ENCODE results near the gene LRRC8D. TPM values are rescaled to one million over a fixed set of nuclear protein-coding genes. Genes with fewer than 3 reads are reported as not detected.

The LRRC8D gene
- total RNA-seq, 1 donor from 2014 or later: 17.0 TPM

- no peak overlapping the region for H3K27ac ChIP-seq
- no peaks in the 10 kb centered on the region for H3K27me3 ChIP-seq
- intact Hi-C loops (cut with DNase I): no loop called here
- no peaks in the 10 kb centered on the region for H3K4me1 ChIP-seq
- H3K4me3 ChIP-seq: no peak overlapping the region
- ATAC-seq (no peak), DNase-seq (no peak)
- no peaks in the 10 kb centered on the region for H3K9me3 ChIP-seq
- H3K36me3 ChIP-seq: no peaks in the 10 kb centered on the region
- TF ChIP-seq CTCF (IDR thresholded peaks at IDR 0.05): no peak
Observed at GRCh38 chr1:89799495-89799894, 21.3 kb upstream of the LRRC8D start.

DNA sequence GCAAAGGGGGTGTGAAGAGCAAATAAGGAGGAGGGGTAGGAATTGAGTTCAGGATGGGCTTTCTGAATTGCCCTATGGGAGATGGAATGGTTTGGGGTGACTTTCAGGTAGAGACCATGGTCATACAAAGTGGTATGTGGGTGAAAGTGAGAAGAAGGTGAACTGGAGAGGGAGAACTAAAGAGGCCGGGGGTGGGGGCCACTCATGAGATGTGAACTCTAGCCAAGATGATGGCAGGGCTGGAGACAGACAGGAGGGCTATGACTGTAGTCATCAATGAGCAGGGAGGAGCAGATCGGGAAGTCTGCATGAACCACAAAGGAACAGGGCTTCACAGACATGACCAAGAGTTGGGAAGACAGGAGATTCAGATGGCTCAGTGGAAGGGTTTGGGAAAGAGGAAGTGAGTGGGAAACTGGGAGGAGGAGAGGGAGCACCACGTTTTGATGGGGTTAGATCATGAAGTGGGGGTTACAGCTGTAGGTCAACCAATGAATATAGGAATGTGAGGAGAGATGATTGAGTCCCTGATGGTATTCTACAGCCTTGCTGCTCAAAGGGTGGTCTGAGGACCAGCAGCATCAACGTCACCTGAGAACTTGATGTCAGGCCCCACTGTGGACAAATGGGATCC lies 20.7 kb upstream of the LRRC8D start:
- H3K4me1 ChIP-seq: no peaks in the 10 kb centered on the region
- no peaks in the 10 kb centered on the region for H3K36me3 ChIP-seq
- ATAC-seq: no peak
- H3K27me3 ChIP-seq: no peaks in the 10 kb centered on the region
- DNase-seq: no peak
- H3K9me3 ChIP-seq: no peaks in the 10 kb centered on the region
- no peak overlapping the region for H3K27ac ChIP-seq
- no peak overlapping the region for H3K4me3 ChIP-seq
- no peak for TF ChIP-seq CTCF (IDR thresholded peaks at IDR 0.05)
- intact Hi-C loops (cut with DNase I): no loop called here

DNA sequence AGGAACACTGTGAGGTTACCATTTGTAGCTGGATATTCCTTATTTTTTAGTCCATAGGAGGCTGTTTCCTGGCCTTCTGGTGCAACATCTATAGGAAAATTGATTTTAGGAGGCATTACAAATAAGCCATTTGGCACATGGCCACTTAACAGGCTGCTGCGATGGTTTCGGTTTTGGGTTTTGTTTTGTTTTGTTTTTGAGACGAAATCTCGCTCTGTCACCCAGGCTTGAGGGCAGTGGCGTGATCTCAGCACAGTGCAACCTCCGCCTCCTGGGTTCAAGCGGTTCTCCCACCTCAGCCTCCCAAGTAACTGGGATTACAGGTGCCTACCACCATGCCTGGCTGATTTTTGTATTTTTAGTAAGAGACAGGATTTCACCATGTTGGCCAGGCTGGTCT lies 20.1 kb upstream of the LRRC8D start:
- TF ChIP-seq CTCF (IDR thresholded peaks at IDR 0.05): no peak
- Histone ChIP-seq H3K36me3 (no peaks in the 10 kb centered on the region), H3K9me3 (no peaks in the 10 kb centered on the region), H3K4me1 (no peaks in the 10 kb centered on the region), H3K4me3 (no peak overlapping the region), H3K27me3 (no peaks in the 10 kb centered on the region), H3K27ac (no peak overlapping the region)
- intact Hi-C loops (cut with DNase I): no loop called here
- ATAC-seq: no peak
- DNase-seq: no peak

DNA sequence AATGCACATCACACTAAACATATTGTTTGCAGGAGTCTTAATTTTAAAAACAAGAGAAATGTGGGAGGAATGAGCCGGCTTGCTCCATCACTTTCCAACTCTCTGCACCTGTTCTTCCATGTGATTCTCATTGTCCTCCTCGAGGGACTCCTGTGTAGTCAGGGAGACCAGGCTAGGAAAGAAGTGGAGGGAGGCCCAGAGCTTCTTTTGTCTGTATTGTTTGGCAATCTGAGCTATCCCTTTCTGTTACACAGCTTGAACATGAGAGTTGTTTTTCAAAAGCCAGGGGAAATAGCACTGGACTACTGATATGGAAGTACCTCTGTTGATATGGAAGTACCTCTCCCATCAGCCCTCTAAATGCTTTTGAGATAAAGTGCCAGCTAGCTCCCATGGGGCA lies 18.8 kb upstream of the LRRC8D start:
- Histone ChIP-seq H3K9me3 (no peaks in the 10 kb centered on the region), H3K4me3 (no peak overlapping the region), H3K27me3 (no peaks in the 10 kb centered on the region), H3K36me3 (no peaks in the 10 kb centered on the region), H3K27ac (no peak overlapping the region), H3K4me1 (no peaks in the 10 kb centered on the region)
- DNase-seq: no peak
- no peak for TF ChIP-seq CTCF (IDR thresholded peaks at IDR 0.05)
- intact Hi-C loops (cut with DNase I): no loop called here
- ATAC-seq: no peak

DNA sequence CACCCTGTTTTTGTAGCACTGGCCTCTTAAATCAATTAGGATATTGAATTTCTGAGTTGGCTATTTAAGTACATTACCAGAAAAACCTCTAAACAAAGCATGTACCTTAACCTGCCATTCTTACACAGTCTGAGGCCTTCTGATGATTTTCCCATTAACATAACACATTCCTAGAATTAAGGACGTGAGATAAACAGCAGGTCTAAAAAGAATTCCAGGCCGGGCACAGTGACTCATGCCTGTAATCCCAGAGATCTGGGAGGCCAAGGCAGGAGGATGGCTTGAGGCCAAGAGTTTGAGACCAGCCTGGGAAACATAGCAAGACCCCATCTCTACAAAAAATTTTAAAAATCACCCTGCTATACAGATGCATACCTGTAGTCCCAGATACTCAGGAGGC lies 18.0 kb upstream of the LRRC8D start:
- Histone ChIP-seq H3K9me3 (no peaks in the 10 kb centered on the region), H3K27ac (no peak overlapping the region), H3K36me3 (no peaks in the 10 kb centered on the region), H3K4me1 (no peaks in the 10 kb centered on the region), H3K27me3 (no peaks in the 10 kb centered on the region), H3K4me3 (no peak overlapping the region)
- intact Hi-C loops (cut with DNase I): no loop called here
- no peak for TF ChIP-seq CTCF (IDR thresholded peaks at IDR 0.05)
- ATAC-seq (no peak), DNase-seq (no peak)

Measured in upper lobe of right lung (tissue), 1 donor.